Jurkat, Clone E6-1 (cell line): Measurements from ENCODE around the gene ZC3H7A.
A peak's percentile ranks its signal among the peaks of the same experiment; 100 is the strongest.
"Not testable (repeated sequence)": the region's sequence is repeated elsewhere in the genome, so short reads cannot be mapped to it uniquely, and the experiment has no call there.

Experiments
- DNase-seq: peaks from one replicate; pipeline ENCODE4 v3.0.0-alpha.2; 2011; ENCODE audit warnings: low read depth, low spot score
- H3K4me3 ChIP-seq: 2 replicates; pipeline ENCODE4 v1.5.1; 2011; ENCODE audit warnings: mild to moderate bottlenecking, low read length, control low read depth, moderate library complexity

Gene ZC3H7A

DNA sequence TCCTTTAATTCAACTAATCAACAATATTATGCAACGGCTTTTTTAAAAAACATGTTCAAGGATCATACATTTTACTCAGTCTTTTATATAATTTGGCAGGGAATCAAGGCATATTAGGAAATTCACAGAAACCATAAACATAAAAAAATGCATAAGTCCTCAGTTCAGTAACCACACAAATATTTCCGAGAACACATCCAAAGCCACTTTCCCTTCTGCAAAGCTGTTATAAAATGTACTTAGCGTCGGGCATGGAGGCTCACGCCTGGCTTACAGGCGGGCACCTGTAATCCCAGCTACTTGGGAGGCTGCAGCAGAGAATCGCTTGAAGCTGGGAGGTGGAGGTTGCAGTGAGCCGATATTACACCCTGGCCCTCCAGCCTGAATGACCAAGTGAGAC is 9.7 kb upstream of the ZC3H7A start:
- no peak for DNase-seq
- no peak overlapping the region for H3K4me3 ChIP-seq

DNA sequence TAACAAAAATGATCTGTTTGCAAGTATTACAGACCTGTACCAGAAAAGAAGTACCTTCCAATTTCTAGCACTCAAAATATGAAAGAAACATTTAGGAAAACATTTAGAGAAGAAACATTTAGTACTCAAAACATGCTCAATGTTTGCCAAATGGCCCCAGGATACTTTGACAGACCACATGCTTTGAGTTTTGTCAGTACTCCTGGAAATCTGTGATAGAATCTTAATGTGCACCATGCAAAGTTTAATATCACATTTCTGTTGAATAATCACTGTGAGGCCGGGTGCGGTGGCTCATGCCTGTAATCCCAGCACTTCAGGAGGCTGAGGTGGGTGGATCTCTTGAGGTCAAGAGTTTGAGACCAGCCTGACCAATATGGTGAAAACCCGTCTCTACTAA is 8.5 kb upstream of the ZC3H7A start:
- DNase-seq = no peak
- H3K4me3 ChIP-seq = no peak overlapping the region

GRCh38 chr16:11801481-11802021 is 4.5 kb upstream of the ZC3H7A start:
- no peak for DNase-seq
- H3K4me3 ChIP-seq = no peak overlapping the region

DNA sequence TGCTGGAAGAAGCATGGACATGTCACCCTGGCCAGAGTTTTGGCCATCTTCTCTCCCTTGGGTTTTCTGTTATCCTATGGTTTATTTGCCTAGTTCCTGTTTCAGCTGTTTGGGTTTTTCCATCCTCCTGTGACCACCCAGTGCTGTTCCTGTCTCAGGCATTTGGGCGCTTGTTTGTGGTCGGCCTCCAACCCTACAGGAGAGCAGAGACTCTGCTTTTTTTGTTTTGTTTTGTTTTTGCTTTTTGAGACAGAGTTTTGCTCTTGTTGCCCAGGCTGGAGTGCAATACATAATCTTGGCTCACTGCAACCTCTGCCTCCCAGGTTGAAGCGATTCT is 3.3 kb upstream of the ZC3H7A start:
- H3K4me3 ChIP-seq = no peak overlapping the region
- DNase-seq = no peak

GRCh38 chr16:11799509-11800381 is 2.7 kb upstream of the ZC3H7A start:
- H3K4me3 ChIP-seq = no peak overlapping the region
- DNase-seq = peak; percentile 41

GRCh38 chr16:11799017-11799381 is 1.9 kb upstream of the ZC3H7A start:
- H3K4me3 ChIP-seq = no peak overlapping the region
- DNase-seq = no peak

- DNase-seq = no peak
- H3K4me3 ChIP-seq = peak overlapping the region; percentile 72
Measured at GRCh38 chr16:11797957-11798299, 870 bp upstream of the ZC3H7A start.

DNA sequence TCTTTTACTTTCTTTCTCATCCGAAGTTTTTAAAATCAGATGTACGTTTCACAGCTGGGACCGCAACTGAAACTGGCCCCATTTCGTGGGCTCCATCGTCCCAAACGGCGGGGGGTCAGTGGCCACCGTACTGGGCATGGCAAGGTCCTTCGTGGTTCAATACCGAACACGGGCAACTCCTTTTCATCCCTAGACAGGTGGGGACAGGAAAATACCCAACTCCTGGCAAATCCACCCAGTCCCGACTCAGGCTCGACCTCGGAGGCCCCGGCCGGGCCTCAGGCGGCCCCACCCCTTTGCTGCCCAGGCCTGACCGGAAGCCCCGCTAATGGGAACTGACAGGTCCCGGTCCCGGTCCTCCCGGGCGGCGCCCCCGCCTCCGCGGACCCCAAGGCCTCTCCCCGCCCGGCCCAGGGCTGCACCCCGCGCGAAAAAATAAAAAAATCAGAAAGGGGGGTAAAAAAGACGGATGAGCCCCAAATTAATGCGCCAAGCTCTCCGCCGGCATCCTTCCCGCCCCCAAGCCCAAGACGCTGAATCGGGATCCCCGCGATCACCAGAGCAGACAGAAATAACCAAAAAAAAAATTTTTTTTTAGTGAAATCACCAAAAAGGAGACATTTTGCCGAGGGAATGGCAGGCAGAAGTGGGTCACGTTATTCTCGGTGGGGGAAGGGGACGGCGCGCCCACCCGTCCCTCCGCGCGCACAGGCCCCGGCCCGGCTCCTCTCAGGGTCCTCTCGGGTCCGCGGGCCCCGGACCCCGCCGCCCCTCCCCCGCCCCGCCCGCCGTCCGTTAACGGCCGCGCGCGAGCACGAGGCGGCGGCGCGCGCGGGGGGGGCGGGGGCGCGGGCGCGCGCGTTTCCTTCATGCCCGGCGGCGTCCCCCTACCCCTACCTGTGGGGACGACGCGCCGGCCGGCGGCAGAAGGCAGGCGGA is 562 bp downstream of the ZC3H7A start:
- peak overlapping the region; percentile 87 for H3K4me3 ChIP-seq
- DNase-seq = no peak

GRCh38 chr16:11795887-11796226 is 1.2 kb downstream of the ZC3H7A start:
- DNase-seq = no peak
- peak overlapping the region; percentile 87 for H3K4me3 ChIP-seq

- peak overlapping the region; percentile 87 for H3K4me3 ChIP-seq
- no peak for DNase-seq
Measured at GRCh38 chr16:11794996-11795886, 1.8 kb downstream of the ZC3H7A start.

DNA sequence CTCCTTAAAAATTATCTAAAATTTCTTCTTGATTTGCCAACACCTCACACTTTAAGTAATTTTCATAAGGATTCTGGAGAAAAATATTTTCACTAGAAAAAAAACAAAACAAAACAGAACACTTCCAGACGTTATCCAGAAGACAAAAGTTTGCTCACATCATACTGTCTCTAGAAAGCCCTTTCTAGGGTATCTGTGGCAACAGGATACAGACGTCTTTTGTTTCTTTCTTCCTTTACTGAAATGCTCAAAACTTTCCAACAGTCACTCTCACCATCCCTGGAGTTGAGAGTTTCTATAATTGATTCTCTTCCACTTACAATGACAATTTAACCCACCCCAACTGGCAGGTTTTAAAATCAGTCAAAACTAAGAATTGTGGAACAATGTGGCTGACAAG is 2.6 kb downstream of the ZC3H7A start:
- H3K4me3 ChIP-seq = no peak overlapping the region
- DNase-seq = no peak

DNA sequence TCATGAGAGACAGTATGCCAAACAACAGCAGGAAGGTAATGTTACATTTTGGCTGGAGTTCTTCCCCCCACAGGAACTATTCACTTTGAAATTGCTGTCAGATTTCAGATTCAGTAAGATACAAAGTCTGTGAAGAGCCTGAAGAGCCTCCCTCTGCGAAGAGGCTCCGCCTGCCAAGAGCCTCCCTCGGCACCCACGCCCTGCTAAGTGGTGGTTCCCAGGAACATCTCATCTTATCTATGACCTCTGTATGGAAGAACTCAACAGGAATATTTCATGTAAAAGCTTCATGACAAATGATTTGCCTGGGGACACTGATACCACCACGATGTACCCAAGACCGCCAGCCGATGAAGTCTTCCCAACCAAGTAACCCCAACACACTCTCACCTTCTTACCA is 3.2 kb downstream of the ZC3H7A start:
- DNase-seq = no peak
- no peak overlapping the region for H3K4me3 ChIP-seq

DNA sequence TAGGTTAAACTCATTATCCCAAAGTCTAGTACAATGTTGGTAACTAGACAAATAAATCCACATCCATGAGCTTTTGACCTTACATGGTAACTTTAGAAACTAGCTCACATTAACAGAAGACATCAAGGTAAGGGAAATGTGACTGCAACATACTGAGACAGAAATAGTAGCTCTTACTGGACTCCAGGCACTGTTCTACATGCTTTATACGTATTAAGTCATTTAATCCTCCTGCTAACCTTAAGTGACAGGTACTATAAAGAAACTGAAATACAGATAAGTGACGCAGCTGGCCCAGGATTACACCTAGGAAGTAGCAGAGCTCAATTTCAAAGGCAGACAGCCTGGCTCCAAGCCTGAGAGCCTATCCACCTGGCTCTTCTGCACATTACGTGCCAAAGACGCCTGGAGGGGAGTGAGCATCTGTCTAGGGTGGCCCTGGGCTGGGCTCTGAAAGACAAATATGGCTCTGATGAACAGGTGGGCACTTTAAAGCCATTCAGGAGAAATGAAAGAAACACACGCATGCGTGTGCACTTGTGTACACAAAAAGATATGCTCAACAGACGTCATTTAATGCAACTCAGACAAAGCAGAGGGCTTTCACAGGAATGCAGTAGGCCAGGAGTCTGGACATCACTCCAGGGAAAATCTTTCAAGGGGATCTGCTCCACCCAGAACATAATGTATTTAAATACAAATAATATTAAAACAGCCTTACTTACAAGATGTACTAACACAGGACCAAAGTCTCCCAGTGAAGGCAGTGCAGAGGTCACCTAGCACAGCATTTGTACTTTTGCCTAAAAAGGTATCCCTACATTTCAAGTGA is 4.4 kb downstream of the ZC3H7A start:
- DNase-seq = no peak

DNA sequence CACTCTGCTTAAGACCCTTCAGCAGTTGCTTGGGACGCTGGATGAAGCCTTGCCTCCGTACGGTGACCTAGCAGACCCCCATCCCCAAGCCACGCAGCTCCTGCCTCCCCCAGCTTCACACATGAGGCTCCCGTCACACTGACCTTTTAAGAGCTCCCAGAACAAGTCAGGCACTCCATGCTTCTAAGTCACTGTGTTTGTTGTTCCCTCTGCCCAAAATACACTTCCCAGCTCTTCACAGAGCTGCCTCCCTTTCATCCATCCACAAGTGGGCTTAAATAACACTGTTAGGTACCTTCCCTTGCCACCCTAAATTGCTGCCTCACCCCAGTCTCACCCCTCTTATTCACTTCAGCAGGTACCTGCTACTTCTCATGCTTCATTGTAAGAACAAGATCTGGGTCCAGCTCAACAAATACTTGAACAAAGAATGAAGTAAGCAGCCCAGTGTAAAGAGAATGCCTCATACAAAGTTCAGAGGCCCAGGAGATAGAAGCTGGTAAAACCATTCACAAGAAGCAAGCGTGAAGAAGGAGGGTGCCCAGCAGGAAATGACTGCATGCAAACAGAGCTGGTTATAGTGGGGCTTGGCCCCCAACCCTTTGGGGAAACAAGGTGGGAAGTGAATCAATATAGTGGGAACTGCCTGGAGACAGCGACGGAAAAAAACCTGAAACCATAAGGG is 5.8 kb downstream of the ZC3H7A start:
- H3K4me3 ChIP-seq = no peak overlapping the region
- DNase-seq = no peak

More for the DNA sequence above, 4.4 kb downstream of the ZC3H7A start:
- H3K4me3 ChIP-seq = no peak overlapping the region

- DNase-seq = no peak
- H3K4me3 ChIP-seq = no peak overlapping the region
Measured at GRCh38 chr16:11788914-11789313, 8.1 kb downstream of the ZC3H7A start.

GRCh38 chr16:11784980-11785599 is 12.0 kb downstream of the ZC3H7A start:
- not testable (repeated sequence) for H3K4me3 ChIP-seq, DNase-seq

- not testable (repeated sequence) for H3K4me3 ChIP-seq, DNase-seq
Measured at GRCh38 chr16:11784381-11784780, 12.7 kb downstream of the ZC3H7A start.

DNA sequence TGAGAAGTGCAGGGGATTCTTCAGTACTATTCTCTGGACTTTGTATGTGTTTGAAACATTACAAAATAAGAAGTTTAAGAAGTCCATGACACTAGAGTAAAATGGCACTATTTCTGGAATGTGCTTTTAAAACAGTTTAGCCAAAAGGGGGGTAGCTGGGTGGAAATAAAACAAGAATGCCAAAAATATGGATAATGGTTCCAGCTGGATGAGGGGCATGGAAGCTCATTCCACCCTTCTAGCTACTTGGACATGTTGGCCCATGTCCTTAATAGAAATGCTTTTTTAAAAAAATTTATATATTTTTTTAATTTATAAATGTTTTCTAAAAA is 13.1 kb downstream of the ZC3H7A start:
- no peak for DNase-seq
- no peak overlapping the region for H3K4me3 ChIP-seq
